Measurements from ENCODE around the gene SOBP. TPM values are rescaled to one million over a fixed set of nuclear protein-coding genes. Genes with fewer than 3 reads are reported as not detected.

Gene SOBP
- total RNA-seq, 1 donor from 2014 or later, result 0.27 TPM

DNA sequence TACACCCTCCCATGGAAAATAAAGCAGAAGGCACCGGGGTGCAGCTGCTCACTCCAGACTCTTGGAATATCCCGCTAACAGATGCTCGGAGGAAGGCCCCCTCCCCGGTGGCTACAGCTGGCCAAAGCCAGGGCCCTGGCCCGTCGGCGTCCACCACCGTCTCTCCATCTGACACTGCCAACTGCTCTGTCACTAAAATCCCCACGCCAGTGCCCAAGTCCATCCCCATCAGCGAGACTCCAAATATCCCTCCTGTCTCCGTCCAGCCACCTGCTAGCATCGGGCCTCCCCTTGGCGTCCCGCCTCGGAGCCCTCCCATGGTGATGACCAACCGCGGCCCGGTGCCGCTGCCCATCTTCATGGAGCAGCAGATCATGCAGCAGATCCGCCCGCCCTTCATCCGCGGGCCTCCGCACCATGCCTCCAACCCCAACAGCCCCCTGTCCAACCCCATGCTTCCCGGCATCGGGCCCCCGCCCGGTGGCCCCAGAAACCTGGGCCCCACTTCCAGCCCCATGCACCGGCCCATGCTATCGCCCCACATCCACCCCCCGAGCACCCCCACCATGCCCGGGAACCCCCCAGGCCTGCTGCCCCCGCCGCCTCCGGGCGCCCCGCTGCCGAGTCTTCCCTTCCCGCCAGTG is 143.9 kb downstream of the SOBP start:
- intact Hi-C loops (cut with micrococcal nuclease), result loop anchor here (10.0 kb wide), 1 partner anchor 521 kb away; no protein-coding TSS in a partner anchor

DNA sequence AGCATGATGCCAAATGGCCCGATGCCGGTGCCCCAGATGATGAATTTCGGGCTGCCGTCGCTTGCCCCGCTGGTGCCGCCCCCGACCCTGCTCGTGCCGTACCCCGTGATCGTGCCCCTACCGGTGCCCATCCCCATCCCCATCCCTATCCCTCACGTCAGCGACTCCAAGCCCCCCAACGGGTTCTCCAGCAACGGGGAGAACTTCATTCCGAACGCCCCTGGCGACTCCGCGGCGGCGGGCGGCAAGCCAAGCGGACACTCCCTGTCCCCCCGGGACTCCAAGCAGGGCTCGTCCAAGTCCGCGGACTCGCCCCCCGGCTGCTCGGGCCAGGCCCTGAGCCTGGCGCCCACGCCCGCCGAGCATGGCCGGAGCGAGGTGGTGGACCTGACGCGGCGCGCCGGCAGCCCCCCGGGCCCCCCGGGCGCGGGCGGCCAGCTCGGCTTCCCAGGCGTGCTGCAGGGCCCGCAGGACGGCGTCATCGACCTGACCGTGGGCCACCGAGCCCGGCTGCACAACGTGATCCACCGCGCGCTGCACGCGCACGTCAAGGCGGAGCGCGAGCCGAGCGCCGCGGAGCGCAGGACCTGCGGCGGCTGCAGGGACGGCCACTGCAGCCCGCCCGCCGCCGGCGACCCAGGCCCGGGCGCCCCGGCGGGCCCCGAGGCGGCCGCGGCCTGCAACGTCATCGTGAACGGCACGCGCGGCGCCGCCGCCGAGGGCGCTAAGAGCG is 144.6 kb downstream of the SOBP start:
- intact Hi-C loops (cut with micrococcal nuclease), result loop anchor here (5.0 to 10.0 kb wide), 2 partner anchors 147 to 520 kb away; no protein-coding TSS in a partner anchor

DNA sequence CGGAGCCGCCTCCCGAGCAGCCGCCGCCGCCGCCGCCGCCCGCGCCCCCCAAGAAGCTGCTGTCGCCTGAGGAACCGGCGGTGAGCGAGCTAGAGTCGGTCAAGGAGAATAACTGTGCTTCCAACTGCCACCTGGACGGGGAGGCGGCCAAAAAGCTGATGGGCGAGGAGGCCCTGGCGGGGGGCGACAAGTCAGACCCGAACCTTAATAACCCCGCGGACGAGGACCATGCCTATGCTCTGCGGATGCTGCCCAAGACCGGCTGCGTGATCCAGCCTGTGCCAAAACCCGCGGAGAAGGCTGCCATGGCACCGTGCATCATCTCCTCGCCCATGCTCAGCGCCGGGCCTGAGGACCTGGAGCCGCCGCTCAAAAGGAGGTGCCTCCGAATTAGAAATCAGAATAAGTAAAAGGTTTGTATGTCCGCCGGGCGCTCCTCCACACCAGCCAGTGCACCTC is 145.2 kb downstream of the SOBP start:
- intact Hi-C loops (cut with micrococcal nuclease), result loop anchor here (5.0 to 10.0 kb wide), 2 partner anchors 148 to 520 kb away; no protein-coding TSS in a partner anchor

DNA sequence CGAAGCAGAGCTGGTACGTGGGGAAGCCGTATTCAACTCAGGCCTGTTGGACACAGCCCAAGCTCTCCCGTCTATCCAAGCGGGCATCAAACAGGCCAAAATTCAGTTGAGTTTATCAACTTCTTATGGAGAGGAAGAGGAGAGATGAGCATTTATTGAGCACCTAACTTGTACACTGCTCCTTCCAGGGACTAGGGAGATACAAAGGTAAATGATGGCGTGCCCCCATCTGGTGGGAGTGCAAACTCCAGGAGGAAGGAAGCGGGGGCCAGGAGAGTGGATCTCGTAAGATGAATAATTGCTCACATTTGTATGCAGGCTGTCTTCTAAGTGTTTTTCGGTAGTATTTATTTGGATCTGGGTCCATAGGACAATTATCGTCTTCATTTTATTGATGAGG is 146.6 kb downstream of the SOBP start:
- intact Hi-C loops (cut with micrococcal nuclease), result loop anchor here (5.0 to 10.0 kb wide), 2 partner anchors 149 to 518 kb away; no protein-coding TSS in a partner anchor

DNA sequence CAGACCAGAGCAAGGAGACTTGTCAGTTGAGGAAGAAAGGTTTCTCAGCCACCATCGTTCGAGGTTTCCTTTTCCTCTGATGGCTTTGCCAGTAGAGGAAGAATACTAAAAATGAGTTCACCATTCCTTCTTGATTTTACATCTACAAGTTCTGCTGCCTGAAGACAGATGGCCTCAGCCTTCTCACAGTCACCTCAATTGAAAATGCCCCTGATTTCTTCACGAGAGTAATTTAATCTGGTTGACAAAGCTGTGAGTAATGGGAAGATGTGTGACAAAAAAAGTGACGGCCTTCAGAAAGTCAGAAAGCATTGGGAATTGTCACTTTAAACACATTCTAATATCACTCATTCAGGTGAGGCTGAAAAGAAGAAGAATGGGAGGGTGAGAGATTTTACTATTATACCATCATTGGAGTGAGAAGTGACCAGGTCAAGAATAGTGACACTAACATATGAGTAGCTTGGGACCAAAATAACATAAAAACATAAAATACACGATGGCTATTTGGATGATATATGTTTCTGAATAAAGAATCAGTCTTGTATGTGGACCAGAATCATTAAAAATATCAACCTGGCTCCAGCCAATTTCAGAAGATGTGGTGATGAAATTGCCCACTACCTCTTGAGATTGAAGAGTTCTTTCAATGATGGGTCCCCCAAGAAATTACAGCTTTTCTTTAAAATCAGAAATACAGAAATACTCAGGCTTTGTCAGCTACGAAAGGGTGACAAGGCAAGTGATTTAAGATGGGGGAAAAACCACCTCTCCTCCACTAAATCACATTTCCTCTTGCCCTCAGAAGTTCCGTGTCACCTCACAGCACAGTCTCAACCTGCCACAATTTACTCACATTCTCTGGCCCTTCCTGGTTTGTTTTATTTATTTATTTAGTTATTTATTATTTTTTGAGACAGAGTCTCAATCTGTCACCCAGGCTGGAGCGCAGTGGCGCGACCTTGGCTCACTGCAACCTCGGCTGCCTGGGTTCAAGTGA is 147.7 kb downstream of the SOBP start:
- intact Hi-C loops (cut with micrococcal nuclease), result loop anchor here (5.0 to 10.0 kb wide), 2 partner anchors 150 to 517 kb away; no protein-coding TSS in a partner anchor

DNA sequence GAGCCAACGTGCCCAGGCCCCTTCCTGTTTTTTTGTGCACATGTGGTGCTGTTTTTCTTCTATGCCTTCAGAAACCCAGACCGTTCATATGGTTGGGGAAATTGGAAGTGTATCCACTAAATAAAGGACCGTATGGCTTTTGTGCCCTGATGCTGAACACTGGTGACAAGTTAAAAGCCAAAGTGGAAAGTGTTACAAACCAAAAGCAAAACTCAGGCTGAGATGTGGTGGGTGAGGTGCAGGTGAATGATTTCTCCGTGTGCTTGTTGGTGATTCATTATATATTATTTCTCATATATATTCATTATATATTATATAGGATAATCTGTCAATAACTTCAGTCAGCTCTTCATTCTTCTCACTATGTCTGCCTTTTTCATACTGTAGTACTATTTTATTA is 148.6 kb downstream of the SOBP start:
- intact Hi-C loops (cut with micrococcal nuclease), result loop anchor here (5.0 to 10.0 kb wide), 2 partner anchors 151 to 516 kb away; no protein-coding TSS in a partner anchor

DNA sequence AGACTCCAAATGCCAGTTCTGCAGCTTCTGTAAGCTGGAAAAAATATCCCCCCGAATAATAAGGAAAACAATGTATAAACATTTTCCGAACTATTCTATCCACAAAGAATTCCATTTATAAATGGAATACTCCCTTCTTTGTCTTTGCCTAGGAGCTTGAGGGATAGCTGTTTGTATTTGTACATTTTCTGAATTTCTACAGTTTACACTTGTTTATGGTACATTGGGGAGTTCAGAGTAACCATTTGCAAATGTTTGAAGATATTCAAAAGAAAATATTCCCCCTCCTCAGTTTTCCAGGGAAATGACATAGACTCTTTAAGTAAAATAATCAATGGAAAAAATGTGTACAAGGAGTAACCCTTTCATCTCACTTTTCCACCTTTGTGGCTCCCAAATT is 149.6 kb downstream of the SOBP start:
- intact Hi-C loops (cut with micrococcal nuclease), result loop anchor here (5.0 to 10.0 kb wide), 2 partner anchors 152 to 515 kb away; no protein-coding TSS in a partner anchor

DNA sequence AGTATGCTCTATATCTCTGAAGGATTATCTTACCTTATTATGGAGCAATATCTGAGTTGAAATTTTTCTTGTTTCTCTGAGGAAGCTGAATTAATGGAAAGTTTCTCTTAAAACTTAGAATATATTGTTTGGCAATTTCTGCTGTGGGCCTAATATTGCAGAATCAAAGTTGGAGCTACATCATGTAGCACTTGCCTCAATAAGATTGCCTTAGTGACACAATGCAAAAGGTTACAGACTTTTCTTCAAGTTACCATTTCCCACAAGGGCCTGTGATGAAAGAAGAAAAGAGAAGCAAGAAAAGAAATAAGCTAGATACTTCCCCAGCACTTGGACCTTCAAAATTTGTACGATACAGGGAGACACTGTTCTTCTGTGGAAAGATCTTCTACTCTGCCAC is 151.2 kb downstream of the SOBP start:
- intact Hi-C loops (cut with micrococcal nuclease), result no loop called here

DNA sequence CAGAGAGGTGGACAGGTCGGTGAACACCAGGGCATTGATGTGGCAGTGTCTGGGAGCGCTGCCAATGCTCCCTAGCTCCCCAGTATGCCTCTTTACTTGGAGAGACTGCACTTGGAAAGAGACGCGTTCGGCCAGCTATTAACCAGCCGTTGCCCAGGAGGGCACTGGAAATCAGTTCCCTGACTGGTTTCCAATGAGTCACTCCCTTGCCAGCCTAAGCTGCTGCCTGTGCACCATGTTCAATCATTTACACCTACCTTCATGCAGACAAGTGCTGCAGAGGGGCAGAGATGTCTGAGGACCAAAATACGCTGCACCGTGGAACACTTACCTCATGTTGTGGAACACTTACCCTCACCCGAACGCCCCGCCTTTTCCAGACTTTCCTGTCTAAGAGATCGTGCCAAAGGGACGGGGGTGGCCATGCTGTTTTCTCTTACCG is 151.6 kb downstream of the SOBP start:
- intact Hi-C loops (cut with micrococcal nuclease), result no loop called here

DNA sequence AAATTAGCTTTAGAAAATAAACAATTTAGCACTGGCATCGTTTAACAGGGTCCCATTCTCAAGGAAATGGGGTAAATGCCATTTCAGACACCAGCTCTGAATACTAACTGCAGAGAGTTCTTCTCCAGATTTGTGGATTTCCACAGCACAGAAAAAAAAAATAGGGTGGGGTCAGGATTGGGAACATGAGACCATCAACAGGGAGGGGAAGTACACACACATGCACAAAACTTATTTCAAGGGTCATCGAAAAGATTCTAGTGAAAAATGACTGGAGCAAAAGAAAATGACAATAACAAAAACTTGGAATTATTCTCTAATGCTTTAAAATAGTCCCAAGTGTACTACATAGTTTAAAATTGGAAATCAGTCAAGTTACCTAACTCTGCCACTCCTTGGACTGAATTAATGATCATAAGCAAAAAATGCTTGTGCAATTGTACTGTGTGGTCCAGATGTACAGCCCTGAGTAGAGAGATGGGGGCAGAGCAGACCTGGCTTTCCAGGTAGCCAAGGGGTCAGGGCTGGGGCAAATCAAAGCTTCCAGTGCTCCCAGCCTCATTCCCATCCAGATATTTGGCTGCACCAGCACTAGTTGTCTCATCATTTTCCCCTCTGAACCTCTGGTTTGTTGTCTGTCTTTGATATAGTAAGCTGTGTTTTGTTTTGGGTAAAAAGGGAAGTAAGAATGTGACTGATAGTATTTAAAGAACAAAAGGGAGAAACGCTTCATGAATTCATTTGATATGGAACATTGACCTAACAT is 152.4 kb downstream of the SOBP start:
- intact Hi-C loops (cut with micrococcal nuclease), result no loop called here

DNA sequence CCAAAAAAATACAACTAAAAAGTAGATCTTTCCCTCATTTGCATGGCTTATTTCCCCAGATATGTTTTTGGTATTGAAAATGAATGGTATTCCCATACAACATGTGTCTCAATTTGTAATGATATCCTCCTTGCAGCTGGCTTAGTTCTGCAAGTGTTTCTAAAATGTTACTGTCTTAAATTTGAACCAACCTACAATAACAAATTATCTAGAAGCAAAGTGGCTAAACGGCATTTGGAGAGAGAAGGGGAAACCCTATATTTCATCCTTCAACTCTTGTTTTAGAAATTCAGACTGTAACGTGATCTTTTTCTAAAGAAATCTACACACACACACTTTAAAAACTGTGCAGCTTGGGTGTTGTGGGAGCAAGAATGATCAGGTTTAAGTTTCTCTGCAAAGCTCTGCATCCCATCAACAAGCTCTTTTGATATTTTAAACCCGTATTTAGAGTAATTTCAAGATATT is 153.0 kb downstream of the SOBP start:
- intact Hi-C loops (cut with micrococcal nuclease), result no loop called here

DNA sequence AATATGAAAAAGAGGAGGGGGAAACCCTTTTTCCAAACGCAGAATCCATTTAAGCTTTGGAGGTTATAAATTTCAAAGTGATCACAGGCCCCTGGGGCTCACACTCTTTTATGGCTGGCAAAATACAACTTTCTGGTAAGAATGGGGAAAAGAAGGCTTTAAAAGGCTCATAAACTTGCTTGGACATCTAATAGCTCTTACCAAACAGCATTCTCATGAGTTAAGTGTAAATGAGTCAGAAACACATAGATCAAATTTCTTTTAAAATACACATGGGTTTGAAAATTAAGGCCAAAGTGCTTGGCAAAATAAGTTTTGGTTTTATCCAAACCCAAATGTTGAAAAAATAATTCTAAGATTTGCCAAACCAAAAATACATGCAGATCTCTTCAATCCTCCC is 154.6 kb downstream of the SOBP start:
- intact Hi-C loops (cut with micrococcal nuclease), result no loop called here

DNA sequence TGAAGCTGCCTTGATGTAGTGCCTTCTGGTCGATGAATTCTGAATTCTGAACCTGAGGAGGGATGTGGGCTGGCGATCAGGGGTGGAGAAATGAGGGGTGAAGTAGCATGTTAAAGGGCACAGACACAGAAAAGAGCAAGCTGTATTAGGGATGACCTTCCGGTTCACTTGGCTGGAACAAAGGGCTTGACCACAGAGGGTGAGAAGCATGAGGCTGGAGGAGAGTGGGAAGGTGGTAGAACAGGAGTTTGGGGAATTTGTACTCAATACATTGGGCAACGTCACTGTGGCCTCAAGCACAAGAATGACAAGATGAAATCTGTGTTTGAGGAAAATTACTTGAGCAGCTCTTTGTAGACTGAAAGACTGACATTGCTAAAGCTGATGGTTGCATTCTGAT is 155.8 kb downstream of the SOBP start:
- intact Hi-C loops (cut with micrococcal nuclease), result no loop called here

DNA sequence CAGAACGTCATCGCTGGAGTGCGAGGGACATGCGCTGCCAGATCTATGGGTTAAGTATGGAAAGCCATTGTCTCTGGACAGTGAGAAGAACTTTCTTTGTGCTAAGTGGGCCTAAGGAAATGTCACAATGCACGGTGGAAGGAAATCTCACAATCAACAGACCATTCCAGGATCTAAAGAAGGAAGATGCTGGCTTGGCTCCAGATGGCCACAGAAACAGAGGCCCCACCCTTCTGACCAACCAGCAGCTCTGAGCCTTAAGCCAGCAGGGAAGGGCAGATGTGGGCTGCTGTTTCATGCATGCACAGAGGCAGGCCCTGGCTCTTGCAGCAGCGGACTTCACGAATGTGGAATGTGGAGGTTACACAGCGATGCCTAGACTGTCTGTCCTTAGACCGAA is 156.3 kb downstream of the SOBP start:
- intact Hi-C loops (cut with micrococcal nuclease), result no loop called here

DNA sequence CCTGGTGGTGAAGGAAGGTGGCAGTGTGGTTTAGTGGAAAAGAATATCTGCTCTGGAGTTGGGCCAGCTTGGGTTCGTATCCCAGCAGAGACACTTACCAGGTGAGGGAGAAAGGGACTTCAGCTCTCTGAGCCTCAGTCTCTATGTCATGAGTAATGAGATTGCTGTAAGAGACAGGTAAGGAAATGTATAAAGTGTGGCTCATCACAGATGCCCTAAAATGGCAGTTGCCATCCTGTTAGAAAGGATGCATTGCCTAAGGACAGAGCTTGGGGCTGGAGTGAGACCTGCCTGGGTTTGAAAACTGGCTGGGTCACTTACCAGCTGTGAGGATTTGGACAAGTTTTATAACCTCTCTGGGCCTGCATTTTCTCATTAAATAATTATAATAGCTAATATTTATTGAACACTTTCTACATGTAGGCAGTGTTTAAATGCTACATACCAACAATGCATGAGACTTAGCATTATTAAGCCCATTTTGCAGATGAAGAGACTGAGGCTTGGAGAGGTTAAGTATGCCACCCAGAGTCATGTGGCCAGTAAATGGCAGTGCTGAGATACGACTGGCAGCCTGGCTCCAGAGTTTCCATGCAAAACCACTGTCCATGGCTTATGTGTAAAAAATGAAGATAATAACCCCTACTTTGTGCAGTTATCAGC is 157.0 kb downstream of the SOBP start:
- intact Hi-C loops (cut with micrococcal nuclease), result no loop called here

DNA sequence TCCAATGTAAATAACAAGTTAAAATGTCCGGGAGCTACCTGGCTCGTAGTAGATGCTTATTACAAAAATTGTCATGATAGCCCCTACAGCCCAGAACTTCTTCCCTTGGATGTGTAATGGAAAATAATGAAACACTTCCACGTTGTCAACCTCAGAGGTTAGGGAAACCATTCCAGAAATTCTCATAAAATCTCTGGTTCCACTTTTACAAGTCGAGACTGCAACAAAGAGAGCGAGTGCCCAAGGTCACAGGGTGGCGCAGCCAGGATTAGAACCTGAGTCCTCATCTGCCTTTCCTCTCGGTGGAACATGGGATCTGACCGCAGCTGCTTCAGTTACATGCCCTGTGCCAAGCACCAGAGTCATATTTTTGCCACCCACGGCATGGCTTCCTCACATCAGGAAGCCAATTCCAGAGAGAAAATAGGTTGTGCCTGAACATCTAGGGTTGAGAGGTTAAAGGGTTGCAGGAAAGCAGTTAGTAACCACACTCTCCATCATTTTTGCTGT is 157.6 kb downstream of the SOBP start:
- intact Hi-C loops (cut with micrococcal nuclease), result no loop called here

DNA sequence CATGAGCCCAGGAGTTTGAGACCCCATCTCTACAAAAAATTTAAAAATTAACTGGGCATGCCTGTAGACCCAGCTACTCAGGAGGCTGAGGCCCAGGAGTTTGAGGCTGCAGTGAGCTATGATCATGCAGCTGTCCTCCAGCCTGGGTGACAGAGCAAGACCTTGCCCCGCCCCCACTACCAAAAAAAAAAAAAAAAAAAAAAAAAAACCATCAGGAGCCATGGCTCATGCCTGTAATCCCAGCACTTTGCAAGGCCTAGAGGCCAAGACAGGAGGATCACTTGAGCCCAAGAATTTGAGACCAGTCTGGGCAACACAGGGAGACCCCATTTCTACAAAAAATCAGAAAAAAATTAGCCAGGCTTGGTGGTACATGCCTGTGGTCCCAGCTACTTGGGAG is 159.1 kb downstream of the SOBP start:
- intact Hi-C loops (cut with micrococcal nuclease), result no loop called here

DNA sequence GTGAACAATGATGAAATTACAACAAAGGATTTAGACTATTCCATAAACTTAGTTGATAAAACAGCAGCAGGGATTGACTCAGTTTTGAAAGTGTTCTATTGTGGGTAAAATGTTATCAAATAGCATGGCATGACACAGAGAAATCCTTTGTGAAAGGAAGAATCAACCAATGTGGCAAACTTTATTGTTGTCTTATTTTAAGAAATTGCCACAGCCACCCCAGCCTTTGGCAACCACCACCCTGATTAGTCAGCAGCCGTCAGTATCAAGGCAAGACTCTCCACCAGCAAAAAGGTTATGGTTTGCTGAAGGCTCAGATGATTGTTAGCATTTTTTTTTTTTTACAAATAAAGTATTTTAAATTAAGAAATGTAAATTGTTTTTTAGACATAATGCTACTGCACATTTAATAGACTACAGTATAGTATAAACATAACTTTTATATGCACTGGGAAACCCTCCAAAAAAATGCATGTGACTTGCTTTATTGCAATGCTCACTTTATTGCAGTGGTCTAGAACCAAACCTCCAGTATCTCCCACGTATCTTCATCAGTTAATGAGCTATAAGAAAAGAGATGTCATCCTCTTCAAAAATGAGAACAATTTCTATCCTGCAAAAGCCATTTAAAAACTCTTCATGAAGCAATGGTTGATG is 162.7 kb downstream of the SOBP start:
- intact Hi-C loops (cut with micrococcal nuclease), result no loop called here

DNA sequence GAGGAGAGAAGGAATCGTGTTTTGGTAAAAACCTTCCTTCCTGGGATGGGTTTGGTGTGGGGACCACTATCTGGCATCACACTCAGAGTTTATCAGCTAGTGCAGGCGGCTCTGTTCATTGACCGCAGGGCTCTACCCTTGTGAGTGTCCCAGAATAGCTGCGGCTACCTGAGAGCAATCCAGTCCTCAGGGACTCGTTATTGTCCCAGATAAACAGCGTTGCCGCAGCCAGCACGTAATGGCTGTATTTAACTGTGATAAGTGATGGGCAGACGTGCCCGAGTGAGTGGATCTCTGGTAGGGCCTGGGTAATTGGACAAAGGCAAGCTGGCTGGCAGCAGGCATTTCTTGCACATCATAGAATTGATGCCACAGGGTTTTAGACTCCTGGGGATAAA is 163.3 kb downstream of the SOBP start:
- intact Hi-C loops (cut with micrococcal nuclease), result no loop called here

Measured in T-helper 1 cell treated with Interleukin-12 subunit alpha and Interleukin-12 subunit beta and Interleukin-4 antibody, amounts not matched to agents 30 ng/mL and 1 ng/mL, for 36 hours (primary cell).